Stimulated activated CD8-positive, alpha-beta memory T cell treated with anti-CD3 and anti-CD28 coated beads, Interleukin-7, amount 100 ng/mL, for 48 hours (primary cell): ENCODE results near the gene FN3KRP.

Experiments
- DNase-seq, 2 donors: peaks; one replicate each; pipeline ENCODE4 v3.0.0-alpha.2; 2020; ENCODE audit warnings: low read depth in 1 of 2; ENCODE audit errors: extremely low read depth in 1 of 2

Gene FN3KRP

DNA sequence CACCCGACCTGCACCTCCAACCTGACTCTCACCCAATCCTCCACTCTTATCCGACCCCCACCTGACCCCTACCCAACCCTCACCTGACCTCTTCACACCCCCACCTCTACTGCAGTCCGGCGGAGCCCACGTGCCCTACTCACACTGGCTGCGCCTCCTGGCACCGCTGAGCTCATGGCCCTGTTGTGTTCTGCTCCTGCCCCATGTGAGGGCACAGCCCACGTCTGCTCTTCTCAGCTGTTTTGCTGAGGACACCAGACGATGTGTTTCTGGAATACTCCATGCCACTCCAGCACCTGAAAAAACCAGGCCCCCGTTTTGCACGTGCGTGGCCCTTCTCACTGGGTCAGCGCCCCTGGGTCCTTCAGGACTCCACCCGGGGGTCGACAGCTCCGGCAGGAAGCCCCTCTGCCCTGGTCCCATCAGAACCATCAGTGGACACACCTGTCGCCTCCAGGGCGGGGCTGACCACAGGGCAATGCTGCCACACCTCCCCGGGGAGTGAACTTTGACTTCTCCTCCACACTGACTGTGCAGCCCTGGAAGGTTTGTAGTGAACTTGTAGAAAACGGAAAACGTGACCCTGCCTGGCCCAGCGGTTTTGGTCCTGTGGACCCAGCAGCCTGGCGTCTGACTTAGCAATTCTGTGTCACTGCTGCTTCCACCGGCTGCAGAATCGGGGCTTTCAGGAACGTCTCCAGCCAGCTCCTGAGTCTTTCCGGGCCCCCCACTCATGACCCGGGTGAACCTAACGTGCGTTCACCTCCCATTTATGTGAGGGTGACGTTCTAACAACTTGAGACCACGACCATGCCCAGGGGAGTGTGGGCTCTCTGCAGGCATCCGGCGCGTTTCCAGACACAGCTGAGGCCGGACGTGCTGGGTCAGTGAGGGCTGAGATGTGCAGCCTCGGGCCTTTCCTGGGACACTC lies 12.3 kb upstream of the FN3KRP start:
- no peak for DNase-seq

DNA sequence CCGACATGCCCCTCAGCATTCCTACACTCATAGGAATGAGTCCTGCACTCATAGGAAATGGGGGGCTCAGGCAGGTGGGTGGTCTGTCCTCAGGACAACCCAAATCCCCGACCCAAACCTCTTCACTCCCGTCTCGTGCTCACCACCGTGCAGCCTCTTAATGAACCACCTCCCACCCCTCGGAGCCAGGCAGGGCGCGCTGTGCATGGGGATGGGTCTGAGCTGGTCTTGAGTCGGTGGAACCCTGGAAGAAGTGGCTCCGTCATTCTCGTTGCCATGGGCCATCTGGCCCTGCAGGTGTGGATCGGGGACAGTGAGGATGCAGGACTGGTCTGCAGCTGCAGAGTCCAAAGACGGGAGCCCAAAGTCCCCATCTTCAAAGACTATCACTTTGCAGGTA lies 11.6 kb upstream of the FN3KRP start:
- DNase-seq = no peak

DNA sequence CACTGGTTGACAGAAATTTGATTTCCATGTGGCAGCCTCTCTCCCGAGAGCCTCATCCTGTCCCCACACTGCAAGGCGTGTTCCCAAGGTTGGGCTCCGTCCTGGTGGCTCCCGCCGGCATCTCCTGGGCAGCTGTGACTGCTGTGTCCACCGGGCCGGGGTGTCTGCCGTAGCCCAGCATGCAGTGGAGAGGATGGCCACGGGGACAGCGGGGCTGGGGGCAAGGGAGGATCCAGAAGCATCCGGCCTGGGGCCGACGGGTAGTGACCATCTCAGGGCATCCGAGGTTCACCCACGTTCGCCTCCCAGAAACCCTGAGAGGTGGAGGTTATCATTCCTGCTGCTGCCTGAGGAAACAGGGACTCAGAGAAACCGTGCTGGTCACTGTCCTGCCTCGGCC lies 10.8 kb upstream of the FN3KRP start:
- no peak for DNase-seq

DNA sequence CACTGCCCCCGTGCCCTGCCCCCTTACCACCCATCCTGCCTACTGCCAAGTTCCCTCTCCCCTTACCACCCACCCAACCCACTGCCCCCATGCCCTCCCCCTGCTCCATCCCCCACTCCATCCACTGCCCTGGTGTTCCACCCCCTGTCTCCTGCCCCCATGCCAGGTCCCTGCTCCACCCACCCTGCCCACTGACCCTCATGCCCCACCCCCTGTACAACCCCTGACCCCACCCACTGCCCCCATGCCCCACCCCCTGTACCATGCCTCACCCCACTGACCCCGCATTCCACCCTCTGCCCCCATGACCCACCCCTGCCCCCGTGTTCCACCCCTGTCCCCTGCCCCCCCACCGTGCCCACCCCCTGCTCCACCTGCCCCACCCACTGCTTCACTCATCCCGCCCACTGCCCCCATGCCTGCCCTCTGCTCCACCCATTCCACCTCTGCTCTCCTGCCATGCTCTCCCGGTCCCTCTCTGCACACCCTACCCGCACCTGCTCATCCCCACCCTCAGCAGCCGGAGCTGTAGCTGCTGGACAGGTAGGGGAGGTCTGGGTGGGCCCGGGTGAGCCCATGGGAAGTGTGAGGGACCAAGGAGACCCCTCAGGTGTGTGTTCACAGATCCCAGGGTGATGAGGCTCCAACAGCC lies 7.4 kb upstream of the FN3KRP start:
- DNase-seq = no peak

DNA sequence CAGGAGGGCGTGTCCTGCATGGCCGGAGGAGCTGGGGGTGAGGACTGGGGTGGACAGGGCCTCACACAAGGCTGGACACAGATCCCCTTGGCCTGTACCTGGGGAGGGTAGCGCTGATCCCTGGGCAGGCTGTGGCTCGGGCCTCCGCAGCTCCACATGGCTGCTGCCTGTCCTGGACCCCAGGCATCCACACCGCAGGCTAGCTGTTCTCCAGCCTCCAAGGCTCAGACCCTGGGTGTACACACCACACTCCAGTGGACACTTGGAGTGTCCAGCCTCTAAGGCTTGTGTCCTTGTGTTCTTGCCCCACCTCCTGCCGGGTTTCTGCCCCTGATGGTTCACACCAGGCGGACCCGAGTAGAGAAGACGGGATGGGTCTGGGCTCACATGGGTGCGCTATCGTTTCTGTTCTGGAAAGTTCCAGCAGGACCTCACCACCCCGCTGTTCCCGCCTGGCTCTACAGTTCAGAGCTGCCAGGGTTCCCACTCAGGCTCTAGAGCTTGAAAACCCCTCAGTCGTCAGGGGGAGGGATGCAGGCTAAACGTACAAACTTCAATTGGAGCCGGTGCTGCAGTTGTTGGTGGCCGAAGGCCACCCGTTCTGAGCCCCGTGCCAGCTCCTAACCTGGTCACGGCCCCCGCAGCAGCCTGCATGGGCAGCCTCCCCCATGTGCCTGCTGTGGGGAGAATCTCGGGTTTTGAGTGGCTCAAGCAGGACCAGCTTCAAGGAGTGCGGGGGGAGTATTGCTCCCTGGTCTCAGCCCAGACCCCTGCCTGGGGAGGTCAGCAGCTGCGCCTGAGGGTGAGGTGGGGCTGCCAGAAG lies 6.6 kb upstream of the FN3KRP start:
- DNase-seq = no peak

DNA sequence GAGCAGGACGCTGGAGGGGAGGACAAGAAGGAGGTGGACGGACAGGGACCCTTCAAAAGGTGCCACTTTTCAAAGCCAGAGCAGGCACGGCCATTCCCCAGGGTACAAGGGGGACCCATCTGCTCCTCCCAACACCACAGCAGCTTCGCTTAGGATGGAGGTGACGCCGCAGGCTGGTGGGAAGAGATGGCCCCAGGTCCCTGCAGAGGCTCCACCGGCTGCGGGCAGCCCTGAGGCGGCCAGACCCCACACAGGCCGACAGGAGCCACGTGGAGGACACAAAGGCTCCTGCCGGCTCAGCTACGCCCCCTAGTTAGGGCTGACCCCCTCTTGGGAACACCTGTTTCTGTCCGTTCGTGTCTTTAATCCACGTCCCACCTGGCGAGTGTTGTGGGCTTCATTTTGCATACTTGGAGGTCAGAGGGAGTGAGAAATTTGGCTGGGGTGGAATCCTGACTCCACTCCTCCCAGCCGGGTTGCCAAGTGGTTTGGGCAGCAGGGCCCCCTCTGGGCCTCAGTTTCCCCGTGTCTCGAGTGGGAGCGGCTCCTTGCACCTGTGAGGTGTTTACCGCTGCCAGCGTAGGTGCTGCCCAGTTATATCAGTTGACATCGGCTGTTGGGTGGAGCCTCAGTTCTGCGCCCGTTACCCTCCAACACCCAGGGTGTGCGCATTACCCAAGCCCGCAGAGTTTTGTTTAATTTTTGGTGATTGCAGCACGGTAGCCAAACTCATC lies 5.8 kb upstream of the FN3KRP start:
- DNase-seq = no peak

DNA sequence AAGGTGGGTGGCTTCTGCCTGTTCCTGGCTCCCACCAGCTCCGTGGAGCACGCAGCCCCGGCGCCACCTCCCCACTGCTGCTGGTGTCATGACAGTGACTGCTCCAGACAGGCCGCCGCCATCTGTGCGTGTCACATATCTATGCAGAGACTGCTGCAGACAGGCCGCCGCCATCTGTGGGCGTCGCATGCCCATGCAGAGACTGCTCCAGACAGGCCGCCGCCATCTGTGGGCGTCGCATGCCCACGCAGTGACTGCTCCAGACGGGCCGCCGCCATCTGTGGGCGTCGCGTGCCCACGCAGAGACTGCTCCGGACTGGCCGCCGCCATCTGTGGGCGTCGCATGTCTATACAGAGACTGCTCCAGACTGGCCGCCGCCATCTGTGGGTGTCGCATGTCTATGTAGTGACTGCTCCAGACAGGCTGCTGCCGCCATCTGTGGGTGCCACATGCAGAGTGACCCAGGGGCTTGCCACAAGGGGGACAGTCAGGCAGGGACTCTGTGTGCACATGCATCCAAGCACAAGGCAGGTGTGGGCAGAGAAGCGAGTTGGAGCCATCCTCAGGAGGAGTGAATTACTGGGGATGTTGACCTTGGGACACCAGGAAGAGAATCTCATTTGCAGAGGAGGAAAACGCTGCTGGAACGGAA lies 3.3 kb upstream of the FN3KRP start:
- no peak for DNase-seq

DNA sequence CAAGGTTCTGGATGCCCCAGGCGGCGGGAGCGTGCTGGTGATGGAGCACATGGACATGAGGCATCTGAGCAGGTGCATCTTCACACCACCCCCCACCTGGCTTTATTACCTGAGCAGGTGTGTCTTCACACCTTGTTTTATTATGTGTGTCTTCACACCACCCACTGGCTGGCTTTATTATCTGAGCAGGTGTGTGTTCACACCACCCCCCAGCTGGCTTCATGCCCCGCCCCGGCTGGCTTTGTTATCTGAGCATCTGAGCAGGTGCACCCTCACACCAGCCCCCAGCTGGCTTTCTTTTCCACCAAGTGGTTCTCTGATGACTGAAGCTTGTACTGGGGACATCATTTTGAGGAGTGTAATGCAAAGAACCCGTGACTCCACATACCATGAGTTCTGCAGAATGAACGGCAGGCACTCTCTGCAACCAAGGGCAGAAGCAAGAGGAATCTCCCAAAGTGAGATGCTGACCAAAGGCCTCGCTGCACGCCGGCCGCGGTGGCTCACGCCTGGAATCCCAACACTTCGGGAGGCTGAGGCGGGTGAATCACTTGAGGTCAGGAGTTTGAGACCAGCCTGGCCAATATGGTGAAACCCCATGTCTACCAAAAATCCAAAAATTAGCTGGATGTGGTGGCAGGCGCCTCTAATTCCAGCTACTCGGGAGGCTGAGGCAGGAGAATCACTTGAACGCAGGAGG lies 2.6 kb downstream of the FN3KRP start:
- no peak for DNase-seq

DNA sequence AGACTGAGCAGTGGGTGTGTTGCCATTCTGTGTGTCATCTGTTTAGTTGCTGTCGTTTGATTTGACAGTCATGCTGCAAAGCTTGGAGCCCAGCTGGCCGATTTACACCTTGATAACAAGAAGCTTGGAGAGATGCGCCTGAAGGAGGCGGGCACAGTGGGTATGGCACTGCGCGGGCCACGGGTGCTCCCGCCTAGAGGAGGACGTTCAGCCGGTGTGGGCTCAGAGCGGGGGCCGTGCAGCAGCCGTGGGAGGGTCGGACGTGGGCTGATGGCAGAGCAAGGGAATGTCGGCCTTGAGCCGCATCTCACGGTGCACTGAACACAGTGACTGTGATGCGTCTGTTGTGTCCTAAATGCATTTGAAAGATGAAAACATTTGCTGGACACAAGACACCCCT lies 3.7 kb downstream of the FN3KRP start:
- no peak for DNase-seq

DNA sequence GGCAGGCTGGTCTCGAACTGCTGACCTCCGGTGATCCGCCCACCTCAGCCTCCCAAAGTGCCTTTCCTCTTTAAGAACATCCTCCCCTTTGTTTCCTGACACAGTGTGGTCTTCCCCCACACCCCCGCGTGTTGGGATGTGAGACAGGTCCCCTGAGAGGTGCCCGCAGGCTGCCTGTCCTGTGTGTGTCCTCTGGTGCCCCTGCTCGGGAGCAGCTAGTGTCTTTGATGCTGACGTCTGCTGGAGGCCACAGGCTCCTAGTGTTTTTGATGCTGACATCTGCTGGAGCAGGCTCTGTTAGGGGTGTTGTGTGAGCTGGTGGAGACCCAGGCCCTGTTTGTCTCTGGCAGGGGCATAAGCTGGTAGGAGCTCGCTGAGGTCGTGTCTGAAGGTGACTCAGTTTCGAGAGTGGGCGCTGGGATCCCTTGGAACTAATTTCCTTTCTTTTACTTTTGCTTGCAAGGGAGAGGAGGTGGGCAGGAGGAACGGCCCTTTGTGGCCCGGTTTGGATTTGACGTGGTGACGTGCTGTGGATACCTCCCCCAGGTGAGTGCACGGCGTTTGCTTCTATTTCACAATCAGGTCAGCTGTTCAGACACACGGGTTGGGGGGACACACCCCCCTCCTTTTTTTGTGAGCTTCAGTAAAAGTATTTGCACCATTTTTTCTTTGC lies 6.0 kb downstream of the FN3KRP start:
- DNase-seq = no peak

DNA sequence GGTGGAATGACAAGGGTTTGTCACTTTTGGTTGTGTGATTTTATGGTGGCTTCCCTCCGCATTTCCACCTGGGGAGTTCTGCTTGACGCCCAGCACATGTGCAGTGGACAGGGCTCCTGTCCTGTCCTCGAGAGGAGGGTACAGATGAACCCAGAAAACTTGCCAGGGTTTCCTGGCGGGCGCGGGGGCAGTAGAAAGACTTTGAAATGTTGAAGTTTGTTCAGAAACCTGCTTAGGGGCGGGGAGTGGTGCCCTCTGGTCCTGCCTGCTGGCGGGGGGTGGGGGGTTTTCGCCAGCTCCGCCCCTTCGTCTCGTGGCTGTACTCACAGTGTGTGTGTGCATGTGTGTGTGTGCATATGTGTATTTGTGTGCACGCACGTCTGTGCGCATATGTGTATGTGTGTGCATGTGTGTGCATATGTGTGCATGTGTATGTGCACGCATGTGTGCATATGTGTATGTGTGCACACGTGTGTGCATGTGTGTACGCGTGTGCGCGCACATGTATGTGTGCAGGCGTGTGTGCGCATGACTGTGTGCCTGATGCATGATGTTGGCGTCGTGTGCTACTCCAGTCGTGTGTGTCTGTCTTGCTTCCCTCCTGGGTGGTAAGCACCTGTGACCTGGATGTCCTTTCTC lies 6.8 kb downstream of the FN3KRP start:
- no peak for DNase-seq

DNA sequence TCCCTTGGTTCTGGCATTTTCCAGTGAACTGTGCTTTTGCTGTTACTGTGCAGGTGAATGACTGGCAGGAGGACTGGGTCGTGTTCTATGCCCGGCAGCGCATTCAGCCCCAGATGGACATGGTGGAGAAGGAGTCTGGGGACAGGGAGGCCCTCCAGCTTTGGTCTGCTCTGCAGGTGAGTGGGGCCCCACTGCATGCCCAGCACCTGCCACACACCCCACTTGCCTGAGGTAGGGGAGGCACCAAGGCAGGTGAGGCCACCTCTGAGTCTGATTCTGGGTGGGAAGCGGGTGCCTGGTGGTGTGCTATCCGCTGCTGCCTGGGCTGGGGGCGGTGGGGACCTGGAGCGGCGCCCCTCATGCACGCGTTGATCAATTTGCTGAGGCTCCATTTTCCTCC lies 9.9 kb downstream of the FN3KRP start:
- no peak for DNase-seq

DNA sequence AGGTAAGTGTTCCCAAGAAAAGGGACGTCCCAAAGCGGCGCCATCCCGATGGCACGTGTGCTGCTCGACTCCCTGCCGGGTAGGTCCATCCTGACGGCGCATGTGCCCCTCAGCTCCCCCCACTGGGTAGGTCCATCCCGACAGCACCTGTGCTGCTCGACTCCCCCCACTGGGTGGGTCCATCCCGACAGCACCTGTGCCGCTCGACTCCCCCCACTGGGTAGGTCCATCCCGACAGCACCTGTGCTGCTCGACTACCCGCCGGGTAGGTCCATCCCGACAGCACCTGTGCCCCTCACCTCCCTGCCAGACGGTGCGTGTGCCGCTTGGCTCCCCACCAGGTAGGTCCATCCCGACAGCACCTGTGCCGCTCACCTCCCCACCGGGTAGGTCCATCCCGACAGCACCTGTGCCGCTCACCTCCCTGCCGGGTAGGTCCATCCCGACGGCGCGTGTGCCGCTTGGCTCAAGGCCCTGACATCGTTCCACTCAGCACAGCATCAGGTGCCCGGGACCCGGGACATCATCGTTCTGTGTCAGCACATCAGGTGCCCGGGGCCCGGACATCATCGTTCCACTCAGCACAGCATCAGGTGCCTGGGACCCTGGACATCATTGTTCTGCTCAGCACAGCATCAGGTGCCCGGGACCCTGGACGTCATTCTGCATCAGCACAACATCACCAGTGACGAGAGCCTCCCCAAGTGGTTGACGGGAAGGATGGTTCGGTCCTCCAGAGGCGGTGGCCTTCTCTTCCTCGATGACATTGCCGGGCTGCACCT lies 13.2 kb downstream of the FN3KRP start:
- DNase-seq = no peak

DNA sequence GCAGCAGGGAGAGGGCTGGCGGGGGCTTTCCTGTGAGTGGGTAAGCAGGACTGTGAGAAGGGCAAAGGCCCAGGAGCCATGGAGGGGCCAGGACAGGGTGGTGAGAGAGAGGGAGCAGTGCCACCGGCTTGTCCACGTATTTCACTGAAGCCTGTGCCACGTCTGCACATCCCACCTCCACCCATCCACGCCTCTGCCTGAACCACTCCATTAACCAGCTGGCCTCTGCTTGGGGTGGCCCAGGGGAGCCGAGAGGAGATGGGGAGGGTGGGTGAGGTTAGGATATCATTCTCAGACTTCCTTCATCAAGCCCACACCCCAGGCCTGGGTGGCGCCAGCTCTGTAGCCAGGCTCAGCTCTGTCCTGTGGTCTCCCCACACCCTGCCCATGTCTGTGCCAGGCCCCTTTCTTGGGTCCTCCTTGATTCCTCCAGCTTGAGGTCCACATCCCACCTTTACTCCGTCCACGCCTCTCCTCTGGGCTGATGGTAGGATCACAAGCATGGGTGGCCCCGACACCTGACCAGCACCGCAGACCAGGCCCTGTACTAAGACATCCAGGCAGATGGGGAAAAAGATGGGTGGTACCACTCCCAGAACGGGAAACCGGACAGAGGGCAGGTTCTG lies 15.7 kb downstream of the FN3KRP start:
- no peak for DNase-seq

DNA sequence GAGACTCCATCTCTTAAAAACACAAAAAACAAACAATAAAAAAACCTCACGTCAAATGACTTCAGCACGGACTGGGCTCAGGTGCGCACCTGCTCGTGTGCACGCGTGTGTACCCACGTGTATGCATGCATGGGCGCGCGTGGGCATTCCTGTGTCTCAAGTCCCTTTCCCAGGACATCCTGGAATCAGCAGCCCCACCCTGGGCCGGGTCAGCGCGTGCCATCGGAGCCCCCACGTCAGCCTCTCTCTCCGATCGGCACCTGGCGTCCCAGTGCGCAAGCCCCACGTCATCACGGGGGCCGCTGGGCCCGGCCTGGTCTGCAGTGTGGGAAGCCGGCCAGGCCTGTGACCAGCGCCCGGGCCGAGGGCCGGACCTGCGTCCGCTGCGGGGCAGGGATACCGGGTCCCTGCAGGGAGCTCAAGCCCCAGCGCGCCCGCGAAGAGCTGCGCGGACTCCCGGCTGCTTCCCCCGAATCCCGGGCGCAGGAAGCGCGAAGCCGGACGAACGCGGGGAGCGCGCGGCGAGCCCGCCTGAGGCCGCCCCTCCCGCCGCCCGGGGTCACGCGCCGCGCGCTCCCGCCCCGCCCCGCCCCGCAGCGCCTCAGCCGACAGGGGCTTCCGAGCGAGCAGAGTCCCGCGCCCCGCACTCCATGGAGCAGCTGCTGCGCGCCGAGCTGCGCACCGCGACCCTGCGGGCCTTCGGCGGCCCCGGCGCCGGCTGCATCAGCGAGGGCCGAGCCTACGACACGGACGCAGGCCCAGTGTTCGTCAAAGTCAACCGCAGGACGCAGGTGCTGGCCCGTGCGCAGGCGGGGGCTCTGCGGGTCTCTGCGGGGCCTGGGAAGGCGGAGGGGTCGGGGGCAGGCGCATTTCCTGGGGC lies 18.7 kb downstream of the FN3KRP start, which contains the start of gene FN3K:
TSS of gene FN3K (plus strand) at position 629 of the 880 bp plus-strand sequence. CDS start at position 651, 22 bp downstream.
- DNase-seq = no peak

DNA sequence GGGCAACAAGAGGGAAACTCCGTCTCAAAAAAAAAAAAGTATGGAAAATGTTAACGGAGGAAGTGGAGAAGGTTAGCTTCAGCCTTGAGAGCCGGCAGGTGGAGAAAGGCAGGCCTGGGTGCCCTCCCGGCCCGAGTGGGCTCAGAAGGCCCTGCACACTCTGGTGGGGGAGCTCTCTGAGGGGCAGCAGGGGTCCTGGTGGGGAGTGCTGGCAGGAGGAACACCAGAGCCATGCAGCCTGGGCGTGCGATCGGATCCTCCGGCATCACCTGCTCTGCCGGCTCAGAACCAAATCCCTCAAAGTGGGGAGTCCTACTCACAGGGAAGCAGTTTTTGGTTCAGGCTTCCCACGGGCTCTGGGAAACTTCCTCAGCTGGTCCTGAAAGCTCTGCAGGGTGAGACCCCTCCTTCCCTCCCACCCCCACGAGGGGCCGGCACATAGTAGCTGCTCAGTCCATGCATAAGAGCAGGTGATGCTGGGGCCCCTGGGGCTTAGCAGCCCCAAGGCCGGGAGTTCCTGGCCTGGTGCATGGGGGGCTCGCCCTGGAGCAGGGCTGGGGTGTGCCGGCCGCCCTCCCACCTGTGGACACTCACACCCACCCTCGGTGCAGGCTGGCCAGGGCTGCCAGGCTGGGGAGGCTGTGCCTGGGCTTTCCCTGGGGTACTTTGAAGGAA lies 20.1 kb downstream of the FN3KRP start:
- no peak for DNase-seq
